GM18498 (cell line): ENCODE data around the gene AK8.
"Not testable (repeated sequence)": the region's sequence is repeated elsewhere in the genome, so short reads cannot be mapped to it uniquely, and the experiment has no call there.

Source experiments
- ATAC-seq: cut with Tn5 transposase; IDR thresholded peaks from one replicate; pipeline ENCODE4 v1.9.1; 2021; ENCODE audit warnings: mild to moderate bottlenecking, moderate library complexity; ENCODE audit not compliant: unreplicated experiment

The AK8 gene

DNA sequence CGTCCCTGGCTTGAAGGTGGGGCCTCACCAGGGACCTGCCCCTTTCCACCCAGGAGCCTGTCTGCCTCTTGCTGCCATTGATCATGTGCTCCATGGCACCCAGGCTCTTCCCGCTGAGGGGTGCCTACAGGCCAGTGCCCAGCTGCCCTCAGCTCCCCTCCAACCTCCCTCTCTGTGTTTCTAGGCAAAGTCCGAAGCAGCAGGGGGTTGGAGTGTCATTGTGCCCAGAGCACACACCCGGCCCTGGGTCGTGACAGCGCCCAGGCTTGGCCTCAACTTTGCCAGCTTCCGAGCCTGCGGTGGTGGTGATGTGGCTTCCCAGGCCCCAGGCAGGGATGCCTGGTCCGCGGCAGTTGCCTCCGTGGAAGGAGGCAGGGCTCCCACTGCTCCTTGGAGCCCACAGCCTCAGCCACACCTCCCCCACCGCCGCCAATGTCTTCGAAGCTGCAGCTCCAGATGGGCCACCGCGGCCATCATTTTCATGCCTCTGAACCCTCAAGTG, 155.5 kb downstream of the AK8 start:
- ATAC-seq, result no peak

DNA sequence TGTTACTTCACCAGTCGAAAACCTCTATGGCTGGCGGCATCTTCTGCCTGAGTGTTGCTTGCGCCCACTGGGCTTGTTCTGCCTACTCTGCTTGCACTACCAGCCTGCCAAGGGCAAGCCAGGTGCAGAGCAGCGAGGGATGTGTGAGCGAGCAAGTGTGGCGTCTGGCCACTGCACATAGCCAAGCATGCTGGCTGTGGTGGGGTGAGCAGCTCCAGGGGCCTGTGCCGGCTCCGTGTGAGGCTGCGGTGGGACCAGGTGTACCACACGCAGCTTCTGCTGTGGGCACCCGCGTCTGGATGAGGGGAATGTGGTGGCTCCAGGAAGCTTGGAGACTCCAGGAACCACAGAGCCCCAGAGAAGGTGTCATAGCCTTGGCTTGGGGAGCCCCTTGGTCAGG, 156.4 kb downstream of the AK8 start:
- ATAC-seq, result no peak

GRCh38 chr9:132718381-132718928, 159.6 kb downstream of the AK8 start:
- not testable (repeated sequence) for ATAC-seq

GRCh38 chr9:132717326-132717945, 160.6 kb downstream of the AK8 start:
- no peak for ATAC-seq

DNA sequence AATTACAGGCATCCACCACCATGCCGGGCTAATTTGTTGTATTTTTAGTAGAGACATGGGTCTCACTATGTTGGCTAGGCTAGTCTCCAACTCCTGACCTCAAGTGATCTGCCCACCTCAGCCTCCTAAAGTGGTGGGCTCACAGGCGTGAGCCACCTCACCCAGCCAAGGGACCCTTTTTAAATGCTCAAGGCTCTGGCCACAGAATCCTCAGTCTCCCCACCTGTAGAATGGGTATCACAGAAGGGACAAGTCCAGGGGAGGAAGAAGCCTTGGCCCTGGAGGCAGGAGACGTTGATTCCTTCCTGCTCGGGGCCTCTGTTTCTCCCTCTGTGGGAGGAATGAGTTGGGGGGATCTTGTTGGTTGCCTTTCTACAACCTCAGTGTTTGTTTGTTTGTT, 162.1 kb downstream of the AK8 start:
- ATAC-seq, result no peak

GRCh38 chr9:132712753-132713152, 165.3 kb downstream of the AK8 start:
- no peak for ATAC-seq

GRCh38 chr9:132711846-132712245, 166.2 kb downstream of the AK8 start:
- ATAC-seq, result no peak

DNA sequence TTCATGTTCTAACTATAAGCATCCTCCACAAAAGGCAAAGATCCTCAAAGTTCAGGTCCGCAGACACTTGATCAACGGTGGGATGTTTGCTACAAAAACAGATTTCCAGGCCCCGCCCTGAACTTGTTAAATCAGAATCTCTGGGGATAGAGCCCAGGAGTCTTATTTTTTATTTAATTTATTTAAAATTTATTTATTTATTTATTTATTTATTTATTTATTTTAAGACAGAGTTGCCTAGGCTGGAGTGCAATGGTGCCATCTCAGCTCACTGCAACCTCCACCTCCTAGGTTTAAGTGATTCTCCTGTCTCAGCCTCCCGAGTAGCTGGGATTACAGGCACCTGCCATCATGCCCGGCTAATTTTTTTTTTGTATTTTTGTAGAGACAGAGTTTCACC, 166.9 kb downstream of the AK8 start:
- ATAC-seq, result not testable (repeated sequence)

GRCh38 chr9:132710333-132710732, 167.8 kb downstream of the AK8 start:
- no peak for ATAC-seq

DNA sequence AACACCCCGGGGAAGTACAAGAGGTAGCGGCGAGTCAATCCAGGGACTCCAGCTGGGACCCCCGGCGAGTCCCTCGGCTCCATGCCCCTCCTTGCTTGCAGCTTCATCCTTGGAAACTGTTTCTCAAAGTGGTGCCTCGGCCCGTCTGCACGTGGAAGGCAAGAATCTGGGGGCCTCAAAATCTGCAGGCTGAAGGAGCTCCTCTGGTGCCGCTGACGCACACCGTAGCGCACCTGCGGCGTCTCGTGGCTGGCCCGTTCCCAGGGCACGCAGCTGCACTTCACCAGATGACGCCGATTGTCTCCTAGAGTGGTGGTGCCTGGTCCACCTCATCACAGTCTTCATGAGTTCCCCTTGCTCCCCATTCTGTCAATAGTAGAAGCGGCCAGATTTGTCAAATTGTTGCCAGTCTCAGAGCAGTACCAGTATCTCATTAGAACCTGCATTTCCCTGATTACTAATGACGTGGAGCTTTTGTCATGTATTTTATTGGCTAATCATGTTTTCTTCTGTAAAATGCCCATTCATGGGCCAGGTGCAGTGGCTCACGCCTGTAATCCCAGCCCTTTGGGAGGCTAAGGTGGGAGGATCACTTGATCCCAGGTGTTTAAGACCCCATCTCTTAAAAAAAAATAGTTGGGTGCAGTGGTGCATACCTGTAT, 169.2 kb downstream of the AK8 start:
- ATAC-seq, result no peak

DNA sequence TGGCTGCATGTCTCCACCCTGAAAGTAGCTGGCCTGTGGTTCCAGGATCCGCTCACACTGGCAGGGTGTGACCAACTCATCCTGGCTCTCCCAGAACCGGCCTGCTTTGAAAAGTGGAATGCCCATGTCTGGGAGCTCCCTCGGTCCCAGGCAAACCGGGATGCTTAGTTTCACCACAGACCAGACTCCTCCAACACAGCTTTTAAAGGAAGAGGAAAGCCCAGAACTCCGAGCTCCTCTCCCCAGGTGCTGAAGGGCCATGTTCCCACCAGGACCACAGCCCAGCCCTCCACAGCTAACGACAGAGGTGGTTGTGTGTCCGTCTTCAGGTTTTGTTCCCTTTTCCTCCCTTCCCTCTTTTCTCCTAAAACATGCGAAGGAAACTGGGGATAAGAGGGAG, 169.8 kb downstream of the AK8 start:
- no peak for ATAC-seq

DNA sequence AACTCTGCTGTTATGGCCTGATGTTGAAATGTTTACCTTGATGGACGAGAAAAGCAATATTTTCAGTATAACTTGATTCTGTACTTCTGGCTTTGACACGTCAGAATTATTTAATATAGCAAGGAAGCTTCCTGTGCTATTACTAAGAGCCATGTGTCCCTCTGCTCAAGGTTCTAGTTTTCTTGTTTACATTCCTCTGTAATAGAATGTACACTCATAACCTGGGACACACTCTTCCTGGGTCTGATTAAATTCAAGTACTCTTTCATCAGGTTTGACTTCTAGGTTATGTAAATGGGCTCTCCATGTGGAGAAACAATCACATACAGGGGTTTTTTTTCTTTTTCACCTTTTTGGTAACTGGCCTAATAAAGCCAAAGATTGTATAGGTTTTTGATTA, 174.7 kb downstream of the AK8 start:
- no peak for ATAC-seq

- ATAC-seq, result no peak
These were observed 175.8 kb downstream of the AK8 start for GRCh38 chr9:132702254-132702653.

DNA sequence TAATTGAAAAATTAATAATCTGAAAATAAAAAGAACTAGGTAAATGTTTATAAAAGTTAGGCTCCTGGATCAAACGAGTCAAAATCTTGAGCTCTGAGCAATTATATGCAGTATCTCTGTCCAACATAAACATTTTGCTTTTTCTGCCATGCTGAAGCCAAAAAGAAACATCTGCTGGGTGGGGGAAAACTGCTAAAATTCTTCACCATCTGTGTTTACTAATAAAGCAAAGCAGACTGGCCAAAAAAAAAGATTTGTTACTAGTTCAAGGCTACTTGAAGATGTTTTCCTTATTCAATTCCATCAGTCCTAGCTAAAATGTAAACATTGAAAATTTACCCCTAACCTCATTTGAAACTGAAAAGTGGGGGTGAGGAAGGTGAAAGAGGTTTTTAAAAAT, 178.1 kb downstream of the AK8 start:
- ATAC-seq, result no peak

DNA sequence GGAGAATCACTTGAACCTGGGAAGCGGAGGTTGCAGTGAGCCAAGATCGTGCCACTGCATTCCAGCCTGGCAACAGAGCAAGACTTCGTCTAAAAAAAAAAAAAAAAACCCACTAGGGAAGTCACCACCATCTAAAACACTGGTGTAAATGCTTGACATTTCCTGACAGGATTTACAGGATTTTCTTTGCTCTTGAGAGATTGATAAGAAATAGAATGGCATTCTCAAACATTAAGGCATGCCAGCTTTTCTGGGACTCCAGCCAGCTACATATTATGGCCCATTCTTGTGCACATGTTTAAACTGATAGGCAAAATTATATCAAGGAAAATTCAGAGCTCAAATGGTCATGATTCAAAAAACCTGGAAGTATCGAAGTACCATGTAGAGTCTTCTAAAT, 179.1 kb downstream of the AK8 start:
- ATAC-seq, result no peak

DNA sequence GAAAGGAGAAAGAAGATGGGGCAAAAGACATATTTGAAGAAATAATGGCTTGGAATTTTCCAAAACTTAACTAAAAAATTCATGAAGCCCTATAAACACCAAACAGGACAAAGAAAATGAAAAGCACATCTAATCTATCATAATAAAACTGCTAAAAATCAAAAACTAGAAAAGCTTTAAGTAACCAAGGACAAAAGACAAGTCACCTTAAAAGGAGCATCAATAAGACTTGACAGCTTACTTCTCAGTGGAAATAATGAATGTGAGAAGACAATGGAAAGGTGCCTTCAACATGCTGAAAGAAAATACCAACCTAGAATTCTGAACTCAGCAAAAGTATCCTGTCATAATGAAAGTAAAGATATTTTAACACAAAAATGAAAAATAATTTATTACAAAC, 180.9 kb downstream of the AK8 start:
- ATAC-seq, result no peak

GRCh38 chr9:132694144-132694543, 183.9 kb downstream of the AK8 start:
- ATAC-seq, result no peak

DNA sequence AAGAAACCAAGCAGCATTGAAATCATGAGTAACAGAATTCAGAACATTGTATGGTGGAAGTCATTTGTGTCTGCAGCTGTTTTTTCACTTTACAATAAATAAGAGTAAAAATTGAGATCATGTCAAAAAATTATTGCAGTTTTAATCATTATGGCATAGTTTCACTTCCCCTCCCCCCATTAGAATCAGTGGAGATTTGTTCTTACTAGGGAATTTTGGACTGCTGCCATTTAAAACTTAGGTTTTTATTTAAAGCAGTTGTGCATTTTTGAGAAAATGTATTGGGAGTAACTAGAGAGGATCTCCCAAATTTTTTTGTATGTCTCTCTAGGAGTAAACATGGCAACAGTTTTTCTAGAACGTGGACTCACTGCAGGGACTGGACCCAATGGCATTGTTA, 187.4 kb downstream of the AK8 start:
- ATAC-seq, result no peak

DNA sequence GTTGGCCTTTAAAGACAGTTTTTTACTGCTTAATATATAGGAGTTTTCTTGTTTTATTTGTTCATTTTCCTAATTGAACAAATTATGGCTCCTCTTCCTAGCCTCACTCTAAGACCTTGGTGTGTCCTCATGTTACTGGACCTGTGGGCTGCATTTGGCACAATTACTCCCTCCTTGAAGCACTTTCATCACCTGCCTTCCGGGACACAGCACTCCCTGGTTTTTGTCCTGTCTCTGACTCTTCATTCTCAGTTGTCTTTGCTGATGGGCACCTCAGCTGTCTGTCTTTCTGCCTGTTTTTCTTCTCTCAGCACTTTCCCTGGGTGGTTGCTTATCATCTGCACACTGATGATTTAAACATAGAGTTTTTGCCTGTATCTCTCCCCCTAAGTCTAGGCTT, 194.2 kb downstream of the AK8 start:
- no peak for ATAC-seq

GRCh38 chr9:132681561-132681960, 196.5 kb downstream of the AK8 start:
- no peak for ATAC-seq

- ATAC-seq, result no peak
These were observed 198.0 kb downstream of the AK8 start for GRCh38 chr9:132679946-132680625.

- no peak for ATAC-seq
These were observed 200.1 kb downstream of the AK8 start for GRCh38 chr9:132677976-132678375.
